NCI-H2227 (cell line): Measurements from ENCODE around the gene FALEC.
"Not testable (repeated sequence)": the region's sequence is repeated elsewhere in the genome, so short reads cannot be mapped to it uniquely, and the experiment has no call there.

Source experiments
- DNase-seq: peaks from one replicate; lab custom pipeline; 2025; ENCODE audit not compliant: unreplicated experiment; lab: John Stamatoyannopoulos, UW

The FALEC gene

DNA sequence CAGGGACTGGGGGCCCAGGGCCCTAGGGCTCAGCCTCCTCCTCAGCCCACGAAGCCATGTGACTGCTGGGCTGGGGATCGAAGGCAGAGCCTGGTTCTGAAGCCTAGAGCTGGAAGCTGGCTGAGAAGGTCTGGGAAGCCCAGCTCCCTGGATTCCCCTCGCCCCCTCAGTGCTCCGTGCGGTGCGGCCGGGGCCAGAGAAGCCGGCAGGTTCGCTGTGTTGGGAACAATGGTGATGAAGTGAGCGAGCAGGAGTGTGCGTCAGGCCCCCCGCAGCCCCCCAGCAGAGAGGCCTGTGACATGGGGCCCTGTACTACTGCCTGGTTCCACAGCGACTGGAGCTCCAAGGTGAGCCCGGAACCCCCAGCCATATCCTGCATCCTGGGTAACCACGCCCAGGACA is 42.8 kb downstream of the FALEC start:
- DNase-seq = no peak

- DNase-seq = no peak
Measured at GRCh38 chr1:150558761-150559655, 43.5 kb downstream of the FALEC start.

DNA sequence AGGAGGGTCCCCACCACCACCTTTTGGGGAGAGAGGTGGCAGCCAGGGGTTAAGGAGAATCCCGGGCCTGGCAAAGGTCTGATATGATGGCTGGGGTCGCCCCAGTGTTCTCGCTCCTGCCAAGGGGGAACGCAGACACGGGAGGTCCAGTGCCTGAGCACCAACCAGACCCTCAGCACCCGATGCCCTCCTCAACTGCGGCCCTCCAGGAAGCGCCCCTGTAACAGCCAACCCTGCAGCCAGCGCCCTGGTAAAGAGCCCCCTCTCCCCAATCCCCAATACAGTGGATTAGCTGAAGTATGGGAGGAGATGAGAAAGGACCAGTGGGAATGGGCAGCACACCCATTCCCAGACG is 44.1 kb downstream of the FALEC start:
- DNase-seq = no peak

DNA sequence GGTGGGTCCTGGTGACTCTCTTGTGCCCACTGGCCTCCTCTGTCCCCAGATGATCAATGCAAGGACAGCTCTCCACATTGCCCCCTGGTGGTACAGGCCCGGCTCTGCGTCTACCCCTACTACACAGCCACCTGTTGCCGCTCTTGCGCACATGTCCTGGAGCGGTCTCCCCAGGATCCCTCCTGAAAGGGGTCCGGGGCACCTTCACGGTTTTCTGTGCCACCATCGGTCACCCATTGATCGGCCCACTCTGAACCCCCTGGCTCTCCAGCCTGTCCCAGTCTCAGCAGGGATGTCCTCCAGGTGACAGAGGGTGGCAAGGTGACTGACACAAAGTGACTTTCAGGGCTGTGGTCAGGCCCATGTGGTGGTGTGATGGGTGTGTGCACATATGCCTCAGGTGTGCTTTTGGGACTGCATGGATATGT is 44.5 kb downstream of the FALEC start:
- DNase-seq = peak; percentile 76

- DNase-seq = peak; percentile 92
Measured at GRCh38 chr1:150560576-150561253, 45.2 kb downstream of the FALEC start.

DNA sequence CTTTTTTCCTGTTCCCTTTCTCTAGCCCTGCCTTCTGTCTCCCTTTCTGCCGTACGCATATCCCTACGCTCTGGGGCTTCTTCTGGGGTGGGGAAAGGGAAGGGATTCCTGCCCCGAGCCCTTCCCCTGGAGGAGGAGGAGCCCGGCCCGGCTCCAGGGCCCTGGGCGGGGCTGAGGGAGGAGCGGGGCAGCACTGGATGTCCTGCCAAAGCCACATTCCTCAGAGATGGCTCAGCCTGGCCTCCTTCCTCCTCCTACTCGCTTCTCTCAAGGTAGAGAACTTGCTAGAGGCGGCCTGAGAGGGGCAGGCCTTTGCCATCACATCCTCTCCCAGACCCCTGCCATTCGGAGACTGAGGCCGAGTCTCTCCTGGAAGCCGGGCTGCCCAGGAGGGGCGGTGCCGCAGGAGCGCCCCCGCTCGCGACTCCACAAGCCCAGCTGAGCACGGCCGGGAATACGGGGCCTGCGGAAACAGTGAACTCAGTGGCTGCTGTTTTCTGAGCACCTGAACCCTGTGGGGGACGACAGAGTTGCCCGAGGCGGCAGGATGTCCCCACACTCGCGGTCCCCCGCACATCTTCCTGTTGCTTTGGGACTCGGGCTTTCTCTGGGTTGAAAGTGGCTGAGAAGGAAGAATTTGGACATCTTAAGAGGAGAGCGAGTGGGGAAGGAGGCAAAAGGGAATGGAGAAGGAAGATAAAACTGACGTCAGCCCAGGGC is 45.9 kb downstream of the FALEC start:
- peak; percentile 92 for DNase-seq

DNA sequence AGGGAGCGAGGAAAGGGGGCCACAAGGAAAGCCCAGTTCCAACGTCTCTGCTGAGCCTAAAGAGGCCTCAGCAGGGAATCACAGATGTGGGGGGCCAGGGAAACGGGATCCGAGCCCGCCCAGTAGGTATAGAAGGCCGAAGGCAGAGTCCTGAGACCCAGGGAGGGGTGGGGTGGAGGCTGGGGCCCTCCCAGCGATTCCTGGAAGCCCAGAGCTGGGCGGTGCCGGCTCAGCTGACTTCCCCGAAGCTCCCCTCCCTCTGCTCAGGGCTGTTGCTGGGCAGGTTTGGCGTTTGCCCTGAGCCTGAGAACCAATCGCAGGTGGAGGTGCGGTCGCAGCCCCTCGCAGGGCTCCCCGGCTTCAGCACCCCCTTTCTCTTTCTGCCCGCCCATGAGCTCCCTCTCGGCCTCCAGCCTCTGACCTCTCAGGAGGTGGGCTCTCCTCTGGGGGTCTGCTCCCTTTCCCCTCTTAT is 46.5 kb downstream of the FALEC start:
- peak; percentile 92 for DNase-seq

DNA sequence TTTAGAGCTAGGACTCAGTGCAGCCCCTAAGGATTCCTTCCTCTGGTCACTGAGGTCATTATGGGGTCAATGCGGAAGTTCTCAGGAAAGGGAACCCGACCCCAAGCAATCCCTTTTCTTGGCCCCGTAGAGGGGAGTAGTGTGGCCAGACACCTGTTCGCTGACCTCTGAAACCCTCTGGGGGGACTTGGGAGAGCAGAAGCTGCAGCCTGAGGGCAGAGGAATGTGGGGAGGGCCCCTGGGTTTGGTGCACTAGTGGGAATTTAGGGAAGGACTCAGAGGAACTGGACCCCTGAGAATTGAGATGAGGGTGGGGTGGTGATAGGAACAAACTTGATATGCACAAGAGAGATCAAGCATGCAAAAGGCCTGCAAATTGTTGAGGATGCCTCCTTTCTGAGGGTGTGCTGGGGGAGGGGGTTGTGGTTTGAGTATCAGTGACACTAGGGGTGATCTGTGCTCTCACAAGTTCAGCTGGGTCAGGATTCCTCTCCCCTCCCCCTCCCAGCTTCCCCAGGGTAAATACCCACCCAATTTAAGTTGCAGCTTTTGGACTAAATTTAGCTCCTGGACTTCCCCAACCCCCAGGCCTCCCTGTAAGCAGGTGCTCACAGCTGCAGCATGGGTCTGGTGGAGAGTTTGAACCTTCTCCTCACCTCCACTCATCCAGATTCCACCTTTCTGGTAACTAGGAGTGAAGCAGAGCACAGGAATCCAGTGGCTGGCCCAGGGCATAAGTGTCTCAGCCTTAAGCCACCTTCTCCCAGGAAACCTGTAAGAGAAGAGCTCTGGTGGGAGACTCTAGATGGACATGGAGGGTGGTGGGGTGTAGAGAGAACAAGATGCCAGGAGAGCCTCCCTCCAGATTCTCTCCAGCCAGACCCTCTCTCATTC is 47.1 kb downstream of the FALEC start:
- no peak for DNase-seq

- DNase-seq = no peak
Measured at GRCh38 chr1:150563340-150564038, 47.9 kb downstream of the FALEC start.

GRCh38 chr1:150564051-150564991 is 48.8 kb downstream of the FALEC start:
- DNase-seq = no peak

DNA sequence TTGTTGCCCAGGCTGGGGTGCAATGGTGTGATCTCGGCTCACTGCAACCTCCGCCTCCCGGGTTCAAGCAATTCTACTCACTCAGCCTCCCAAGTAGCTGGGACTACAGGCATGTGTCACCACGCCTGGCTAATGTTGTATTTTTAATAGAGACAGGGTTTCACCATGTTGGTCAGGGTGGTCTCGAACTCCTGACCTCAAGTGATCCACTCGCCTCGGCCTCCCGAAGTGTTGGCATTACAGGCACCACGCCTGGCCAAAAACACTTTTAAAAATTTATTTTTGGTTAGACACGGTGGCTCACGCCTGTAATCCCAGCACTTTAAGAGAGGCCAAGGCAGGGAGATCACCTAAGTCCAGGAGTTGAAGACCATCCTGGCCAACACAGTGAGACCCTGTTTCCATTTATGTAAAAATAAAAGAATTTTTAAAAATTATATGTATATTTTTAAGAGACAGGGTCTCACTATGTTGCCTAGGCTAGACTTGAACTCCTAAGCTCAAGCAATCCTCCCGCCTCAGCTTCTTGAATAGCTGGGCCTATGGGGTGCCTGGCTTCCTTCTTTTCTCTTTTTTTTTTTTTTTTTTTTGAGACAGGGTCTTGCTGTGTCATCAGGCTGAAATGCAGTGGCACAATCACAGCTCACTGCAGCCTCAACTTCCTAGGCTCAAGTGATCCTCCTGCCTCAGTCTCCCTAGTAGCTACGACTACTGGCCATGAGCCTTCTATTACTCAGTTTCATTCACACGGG is 49.9 kb downstream of the FALEC start:
- not testable (repeated sequence) for DNase-seq

GRCh38 chr1:150566589-150567340 is 51.2 kb downstream of the FALEC start:
- DNase-seq = no peak

DNA sequence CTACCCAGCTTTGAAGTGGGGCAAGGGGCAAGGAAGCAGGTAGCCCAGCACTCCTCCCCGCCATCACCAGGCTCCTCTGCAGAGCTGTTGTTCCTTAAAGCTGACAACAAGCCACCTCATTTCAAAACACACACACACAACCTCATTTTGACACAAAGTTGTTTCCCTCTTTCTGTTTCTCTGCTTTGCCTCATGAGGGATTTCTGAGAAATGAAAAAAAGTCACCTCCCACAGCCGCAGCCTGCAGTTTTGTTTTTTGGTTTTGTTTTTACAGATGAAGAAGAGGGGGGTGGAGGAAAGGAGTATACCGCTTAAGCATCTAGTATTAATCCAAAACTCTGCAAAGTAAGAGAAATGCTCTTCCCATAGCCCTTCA is 51.8 kb downstream of the FALEC start:
- DNase-seq = no peak

DNA sequence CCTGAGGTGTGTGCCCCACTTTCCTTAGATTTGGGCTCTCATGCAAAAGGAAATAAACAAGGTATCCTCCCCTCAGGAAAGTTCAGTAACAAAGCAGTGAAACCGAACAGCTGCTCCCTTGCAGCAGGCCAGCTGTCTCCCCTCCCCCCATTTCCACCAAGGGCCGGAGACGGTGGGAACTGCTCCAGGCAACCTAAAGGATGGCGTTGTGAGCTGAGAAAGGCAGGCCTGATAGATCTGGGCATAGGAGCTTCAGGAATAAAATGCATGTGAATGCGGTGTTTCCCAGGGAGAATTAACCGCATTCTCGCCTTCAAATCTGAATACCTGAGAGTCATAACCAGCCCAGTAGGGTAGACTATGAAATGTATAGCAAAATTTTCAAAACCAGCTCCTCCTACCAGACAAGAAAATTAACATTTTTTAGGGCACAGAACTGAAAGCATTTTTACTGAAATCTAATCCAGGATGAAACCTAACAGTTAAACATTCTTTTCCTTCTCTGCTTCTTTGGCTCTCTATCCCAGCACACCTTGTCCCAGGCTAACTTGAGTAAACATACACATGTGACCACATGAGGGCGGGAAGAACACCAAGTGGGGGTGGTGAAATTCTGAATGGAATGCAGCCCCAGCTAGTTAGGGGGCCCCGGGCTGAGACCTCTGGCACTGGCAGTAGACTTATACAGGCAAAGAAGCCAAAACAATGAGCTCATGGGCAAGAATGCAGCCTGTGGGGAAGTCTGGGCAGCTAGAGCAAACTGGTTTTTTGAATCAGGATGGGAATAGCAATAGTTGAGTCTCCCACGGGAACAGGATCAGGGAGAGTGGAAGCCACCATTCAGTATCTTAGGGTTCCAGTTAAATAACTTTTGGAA is 52.4 kb downstream of the FALEC start:
- DNase-seq = peak; percentile 77

DNA sequence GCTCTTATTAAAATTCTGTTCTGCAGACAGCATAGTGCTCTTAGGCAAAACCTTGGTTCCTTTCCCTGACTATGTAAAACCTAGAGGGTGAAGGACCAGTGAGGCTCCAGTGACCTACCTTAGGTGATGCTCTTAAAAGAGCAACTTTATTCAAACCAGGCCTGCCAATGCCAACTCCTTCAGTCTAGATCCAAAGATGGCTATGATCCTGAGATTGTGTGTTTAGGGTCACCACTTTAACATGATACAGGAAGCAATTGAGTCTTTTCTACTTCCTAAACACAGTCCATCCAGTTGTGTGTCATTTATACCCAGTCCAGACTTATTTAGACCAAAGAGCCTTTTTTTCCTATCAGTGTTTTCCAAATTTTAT is 53.0 kb downstream of the FALEC start:
- DNase-seq = no peak

- DNase-seq = no peak
Measured at GRCh38 chr1:150572918-150573647, 57.5 kb downstream of the FALEC start.
